ENCODE data around the gene DSC2.
"Not testable (repeated sequence)": the region's sequence is repeated elsewhere in the genome, so short reads cannot be mapped to it uniquely, and the experiment has no call there.

The DSC2 gene

GRCh38 chr18:31041271-31042083 is 60.7 kb downstream of the DSC2 start:
- H3K4me3 ChIP-seq (replicated peaks; ENCODE audit: low read depth, low read length) = peak overlapping the region; percentile 65
- no peak for TF ChIP-seq CTCF (IDR thresholded peaks at IDR 0.05; ENCODE audit: low read length, missing control alignments)
- peak; percentile 74 for DNase-seq (ENCODE audit: low read depth)

DNA sequence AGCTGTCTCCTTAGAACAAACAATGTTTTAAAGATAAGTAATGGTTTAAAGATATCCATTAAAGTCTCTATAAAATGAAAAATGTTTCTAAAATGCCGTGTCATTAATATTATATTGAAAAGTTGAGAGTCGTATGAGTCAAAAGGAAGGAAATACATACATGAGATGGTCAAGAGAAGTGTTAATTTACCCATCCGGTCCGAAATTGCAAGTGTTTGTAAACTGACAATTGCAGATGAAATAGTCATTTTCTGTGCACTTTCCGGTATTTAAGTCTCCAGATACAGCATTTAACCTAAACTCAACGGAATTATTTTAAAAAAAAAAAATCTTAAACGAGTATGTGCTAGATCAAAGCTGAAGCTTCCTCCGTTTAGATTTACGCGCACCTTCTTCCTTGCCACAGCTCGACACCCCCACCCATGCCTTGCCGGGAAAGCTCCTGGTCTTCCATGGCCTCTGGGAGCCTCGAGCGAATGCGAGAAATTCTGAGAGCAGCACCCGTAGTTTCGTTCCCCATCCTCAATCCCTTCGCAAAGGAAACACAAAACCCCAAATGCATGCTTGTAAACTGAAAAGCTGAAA is 61.4 kb downstream of the DSC2 start:
- DNase-seq (ENCODE audit: low read depth) = peak; percentile 60
- no peak for TF ChIP-seq CTCF (IDR thresholded peaks at IDR 0.05; ENCODE audit: low read length, missing control alignments)
- H3K4me3 ChIP-seq (replicated peaks; ENCODE audit: low read depth, low read length) = peak overlapping the region; percentile 65

GRCh38 chr18:31039426-31039825 is 62.8 kb downstream of the DSC2 start:
- H3K4me3 ChIP-seq (replicated peaks; ENCODE audit: low read depth, low read length) = peak overlapping the region; percentile 65
- peak; percentile 85 for DNase-seq (ENCODE audit: low read depth)
- TF ChIP-seq CTCF (IDR thresholded peaks at IDR 0.05; ENCODE audit: low read length, missing control alignments) = no peak

- not testable (repeated sequence) for H3K4me3 ChIP-seq (replicated peaks; ENCODE audit: low read depth, low read length)
- DNase-seq (ENCODE audit: low read depth) = peak; percentile 72
These were observed 64.5 kb downstream of the DSC2 start for GRCh38 chr18:31037686-31038085.

DNA sequence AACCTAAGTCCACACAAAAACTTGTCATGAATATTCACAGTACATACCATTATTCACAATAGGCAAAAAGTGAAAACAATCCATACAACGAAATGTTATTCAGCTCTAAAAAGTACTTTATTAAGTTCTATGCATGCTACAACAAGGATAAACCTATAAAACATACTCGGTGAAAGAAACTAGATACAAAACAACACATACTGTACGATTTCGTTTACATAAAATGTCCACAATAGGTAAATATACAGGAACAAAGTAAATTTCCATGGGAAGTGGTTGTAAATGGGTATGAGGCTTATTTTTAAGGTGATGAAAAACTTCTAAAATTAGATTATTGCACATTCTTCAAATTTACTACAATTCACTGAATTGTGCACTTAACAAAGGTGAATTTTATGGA is 67.7 kb downstream of the DSC2 start:
- no peak overlapping the region for H3K4me3 ChIP-seq (replicated peaks; ENCODE audit: low read depth, low read length)
- TF ChIP-seq CTCF (IDR thresholded peaks at IDR 0.05; ENCODE audit: low read length, missing control alignments) = no peak
- DNase-seq (ENCODE audit: low read depth) = no peak

DNA sequence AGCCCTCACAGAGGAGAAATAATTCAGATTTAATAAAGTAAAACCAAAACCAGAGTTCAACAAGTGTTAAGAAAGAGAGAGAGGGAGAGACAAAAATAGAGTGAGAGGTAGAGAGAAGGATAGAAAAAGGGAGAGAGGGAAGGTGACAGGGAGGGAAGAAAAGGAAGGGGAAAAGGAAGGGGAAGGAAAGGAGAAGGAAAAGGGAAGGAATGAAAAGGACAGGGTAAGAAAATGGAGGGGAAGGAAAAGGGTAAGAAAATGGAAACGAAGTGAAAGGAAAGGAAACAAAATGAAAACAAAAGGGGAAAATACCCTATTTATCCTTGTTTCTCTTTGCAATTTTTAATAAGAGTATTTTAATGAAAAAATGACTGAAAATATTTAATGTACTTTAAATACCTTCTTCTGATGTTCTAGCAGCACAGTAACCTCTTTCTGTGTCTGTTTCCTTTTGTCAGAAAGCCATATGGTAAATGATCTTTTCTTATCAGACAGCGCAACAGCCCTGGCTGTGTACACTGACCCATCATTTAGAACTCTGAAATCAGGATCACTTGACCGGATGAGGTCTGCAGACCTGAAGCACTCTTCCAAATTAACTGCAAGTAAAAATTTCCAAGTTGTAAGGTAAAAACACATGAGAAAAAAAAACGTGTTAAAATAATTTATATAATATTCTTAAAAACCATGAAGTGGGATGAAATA is 71.5 kb downstream of the DSC2 start:
- DNase-seq (ENCODE audit: low read depth) = no peak
- TF ChIP-seq CTCF (IDR thresholded peaks at IDR 0.05; ENCODE audit: low read length, missing control alignments) = no peak
- no peak overlapping the region for H3K4me3 ChIP-seq (replicated peaks; ENCODE audit: low read depth, low read length)

DNA sequence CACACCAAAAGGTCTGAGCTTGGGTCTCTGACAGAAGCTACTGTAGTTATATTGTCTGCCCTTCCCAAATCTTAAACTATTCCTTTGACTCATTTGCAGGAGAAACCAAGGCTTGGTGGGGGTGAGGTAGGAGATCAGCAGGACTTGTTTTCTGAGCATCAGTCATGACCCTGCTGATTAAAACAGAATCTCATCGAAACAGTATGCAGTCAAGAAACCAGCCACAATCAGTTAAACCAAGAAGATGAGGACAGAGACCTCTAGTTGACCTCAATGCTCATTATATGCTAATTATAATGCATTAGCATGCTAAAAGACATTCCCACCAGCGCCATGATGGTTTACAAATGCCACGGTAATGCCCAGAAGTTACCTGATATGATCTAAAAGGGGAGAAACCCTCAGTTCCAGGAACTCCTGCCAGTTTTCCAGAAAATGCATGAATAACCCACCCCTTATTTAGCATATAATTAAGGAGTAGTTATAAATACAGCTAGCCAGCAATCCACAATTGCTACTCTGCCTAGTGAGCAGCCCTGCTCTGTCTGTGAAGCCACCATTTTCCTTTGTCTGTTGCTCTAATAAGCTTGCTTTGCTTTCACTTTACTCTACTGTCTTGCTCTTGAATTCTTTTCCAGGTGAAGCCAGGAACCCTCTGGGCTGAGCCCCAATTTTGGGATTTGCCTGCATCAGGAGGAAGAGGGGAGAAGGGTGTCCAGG is 86.3 kb downstream of the DSC2 start:
- no peak for DNase-seq (ENCODE audit: low read depth)
- H3K4me3 ChIP-seq (replicated peaks; ENCODE audit: low read depth, low read length) = no peak overlapping the region
- no peak for TF ChIP-seq CTCF (IDR thresholded peaks at IDR 0.05; ENCODE audit: low read length, missing control alignments)

DNA sequence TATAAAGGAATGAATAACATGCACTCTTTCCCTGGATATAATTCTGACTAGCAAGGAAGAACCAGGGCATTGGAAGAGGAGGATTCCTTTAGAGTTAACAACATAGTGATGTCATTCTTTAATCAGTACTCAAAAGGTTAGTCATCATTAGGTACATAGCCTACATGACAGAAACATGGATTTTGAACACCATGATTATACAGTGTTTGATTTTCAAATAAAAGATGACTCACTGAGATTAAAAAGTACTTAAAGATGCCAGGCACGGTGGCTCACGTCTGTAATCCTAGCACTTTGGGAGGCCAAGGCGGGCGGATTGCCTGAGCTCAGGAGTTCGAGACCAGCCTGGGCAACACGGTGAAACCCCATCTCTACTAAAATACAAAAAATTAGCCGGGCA is 90.8 kb downstream of the DSC2 start:
- H3K4me3 ChIP-seq (replicated peaks; ENCODE audit: low read depth, low read length) = not testable (repeated sequence)
- DNase-seq (ENCODE audit: low read depth) = peak; percentile 81

Measured in fibroblast of pulmonary artery (primary cell).